A673 (cell line): ENCODE measurements around the gene MEGF6. TPM values are rescaled to one million over a fixed set of nuclear protein-coding genes. Genes with fewer than 3 reads are reported as not detected.

Source experiments
- BruUV-seq: library from RNA; stranded (reverse); fragments of 400-500 nt; replicated peaks from 2 replicates; lab custom pipeline; 2021; lab: Mats Ljungman, UMichigan
- CTCF ChIA-PET: fragments of 300-600 bp; sonication (Branson Sonifier 250); formaldehyde crosslinking; loops from one replicate; lab custom pipeline; 2022; ENCODE audit warnings: antibody characterized with exemption; lab: Charles Lee
- POLR2A ChIA-PET: fragments of 300-600 bp; sonication (Branson Sonifier 250); formaldehyde crosslinking; loops from one replicate; lab custom pipeline; 2022; ENCODE audit warnings: antibody characterized with exemption; ENCODE audit not compliant: low non-redundant PET; lab: Charles Lee
- DNase-seq: peaks from one replicate; pipeline ENCODE4 v3.0.0-alpha.2; 2015; ENCODE audit warnings: low spot score
- H3K27ac ChIP-seq: fragments of 200-600 bp; sonication (generic); 2 replicates; pipeline ENCODE4 v1.5.1; 2016; ENCODE audit warnings: mixed run types, low read depth, mild to moderate bottlenecking, mixed read lengths, antibody characterized with exemption, low read length; ENCODE audit not compliant: poor library complexity, severe bottlenecking
- H3K27me3 ChIP-seq: fragments of 200-600 bp; sonication (generic); replicated peaks from 2 replicates; pipeline ENCODE4 v1.6.1; 2017; ENCODE audit warnings: mixed run types, low read depth, mild to moderate bottlenecking, mixed read lengths, antibody characterized with exemption, low read length; ENCODE audit not compliant: insufficient read depth, poor library complexity
- H3K36me3 ChIP-seq: fragments of 200-600 bp; sonication (generic); 2 replicates; pipeline ENCODE4 v1.6.1; 2016; ENCODE audit warnings: mixed run types, mild to moderate bottlenecking, mixed read lengths, antibody characterized with exemption, low read length; ENCODE audit not compliant: insufficient read depth, poor library complexity, severe bottlenecking
- H3K4me1 ChIP-seq: fragments of 200-600 bp; sonication (generic); 2 replicates; pipeline ENCODE4 v1.6.1; 2017; ENCODE audit warnings: mixed run types, mild to moderate bottlenecking, mixed read lengths, antibody characterized with exemption, low read length; ENCODE audit not compliant: insufficient read depth, poor library complexity, severe bottlenecking
- H3K4me3 ChIP-seq: fragments of 200-600 bp; sonication (generic); 2 replicates; pipeline ENCODE4 v1.5.1; 2016; ENCODE audit warnings: low read depth, mixed run types, mild to moderate bottlenecking, mixed read lengths, low read length; ENCODE audit not compliant: poor library complexity, severe bottlenecking
- H3K9me3 ChIP-seq: fragments of 200-600 bp; sonication (generic); 2 replicates; pipeline ENCODE4 v1.6.1; 2016; ENCODE audit warnings: mixed run types, low read depth, mild to moderate bottlenecking, mixed read lengths, antibody characterized with exemption, low read length; ENCODE audit not compliant: poor library complexity, severe bottlenecking
- CTCF ChIP-seq: fragments of 300-800, 200-600 bp; sonication (generic); conservative IDR thresholded peaks from 2 replicates; pipeline ENCODE4 v1.5.1; 2017; ENCODE audit warnings: low read depth, mild to moderate bottlenecking, antibody characterized with exemption, low read length, moderate library complexity, mixed read lengths
- EZH2 ChIP-seq: fragments of 200-600 bp; sonication (generic); IDR thresholded peaks from 2 replicates; pipeline ENCODE4 v1.6.1; 2017; ENCODE audit warnings: borderline replicate concordance, low read depth, mild to moderate bottlenecking, mixed read lengths, antibody characterized with exemption, low read length; ENCODE audit not compliant: poor library complexity, severe bottlenecking
- intact Hi-C: fragments of 100-400 bp; cut with micrococcal nuclease; formaldehyde crosslinking; loops from one replicate; pipeline ENCODE4 v1.10.0; 2022; ENCODE audit not compliant: unreplicated experiment
- total RNA-seq: library from RNA; stranded (reverse); gene quantifications from 2 replicates; pipeline ENCODE4 v1.2.3, GENCODE V29; 2021

The MEGF6 gene
- total RNA-seq, 1 experiment from 2014 or later = 2.8 TPM

- Histone ChIP-seq H3K4me1 (no peaks in the 10 kb centered on the region), H3K27me3 (no peaks in the 10 kb centered on the region), H3K4me3 (no peak overlapping the region), H3K27ac (no peak overlapping the region), H3K9me3 (no peaks in the 10 kb centered on the region), H3K36me3 (peaks cover 11% of the 10 kb centered on the region)
- intact Hi-C loops = no loop called here
- POLR2A ChIA-PET = no interaction called here
- CTCF ChIA-PET = no interaction called here
- BruUV-seq = no TSS peak
- DNase-seq = no peak
- TF ChIP-seq EZH2 (no peak), CTCF (no peak)
These were observed 17.1 kb upstream of the MEGF6 start for GRCh38 chr1:3628445-3628844.

- no peaks in the 10 kb centered on the region for H3K4me1 ChIP-seq
- BruUV-seq = no TSS peak
- intact Hi-C loops = no loop called here
- H3K4me3 ChIP-seq = no peak overlapping the region
- ChIA-PET POLR2A (no interaction called here), CTCF (no interaction called here)
- DNase-seq = no peak
- H3K36me3 ChIP-seq = peaks cover 7% of the 10 kb centered on the region
- H3K27me3 ChIP-seq = no peaks in the 10 kb centered on the region
- TF ChIP-seq EZH2 (no peak), CTCF (no peak)
- H3K27ac ChIP-seq = no peak overlapping the region
- no peaks in the 10 kb centered on the region for H3K9me3 ChIP-seq
These were observed 16.4 kb upstream of the MEGF6 start for GRCh38 chr1:3627515-3628253.

- no TSS peak for BruUV-seq
- TF ChIP-seq EZH2 (no peak), CTCF (no peak)
- Histone ChIP-seq H3K4me3 (peak overlapping the region; percentile 64), H3K27me3 (no peaks in the 10 kb centered on the region), H3K4me1 (no peaks in the 10 kb centered on the region), H3K36me3 (peaks cover 5% of the 10 kb centered on the region), H3K9me3 (no peaks in the 10 kb centered on the region), H3K27ac (no peak overlapping the region)
- no peak for DNase-seq
- intact Hi-C loops = no loop called here
- POLR2A ChIA-PET = no interaction called here
- CTCF ChIA-PET = interaction anchor here (0.7 kb wide), 1 partner anchor 274 kb away, joined by 5 read pairs; the partner anchor contains the start of gene C1orf174
These were observed 14.7 kb upstream of the MEGF6 start for GRCh38 chr1:3626025-3626424.
